ENCODE data around the gene CREB3L1.
"Not testable (repeated sequence)": the region's sequence is repeated elsewhere in the genome, so short reads cannot be mapped to it uniquely, and the experiment has no call there.

CREB3L1 gene

GRCh38 chr11:46296528-46297448, 19.3 kb downstream of the CREB3L1 start:
- no peak for DNase-seq (ENCODE audit: low spot score)

- DNase-seq (ENCODE audit: low spot score): no peak
Observed at GRCh38 chr11:46298699-46299433, 21.4 kb downstream of the CREB3L1 start.

GRCh38 chr11:46299451-46299961, 22.0 kb downstream of the CREB3L1 start:
- DNase-seq (ENCODE audit: low spot score): no peak

- DNase-seq (ENCODE audit: low spot score): no peak
Observed at GRCh38 chr11:46300270-46300669, 22.8 kb downstream of the CREB3L1 start.

- DNase-seq (ENCODE audit: low spot score): no peak
Observed at GRCh38 chr11:46302866-46303265, 25.4 kb downstream of the CREB3L1 start.

- DNase-seq (ENCODE audit: low spot score): not testable (repeated sequence)
Observed at GRCh38 chr11:46304036-46304435, 26.6 kb downstream of the CREB3L1 start.

- DNase-seq (ENCODE audit: low spot score): no peak
Observed at GRCh38 chr11:46304605-46305179, 27.2 kb downstream of the CREB3L1 start.

GRCh38 chr11:46305295-46305694, 27.8 kb downstream of the CREB3L1 start:
- DNase-seq (ENCODE audit: low spot score): no peak

- no peak for DNase-seq (ENCODE audit: low spot score)
Observed at GRCh38 chr11:46306296-46306853, 28.9 kb downstream of the CREB3L1 start.

- no peak for DNase-seq (ENCODE audit: low spot score)
Observed at GRCh38 chr11:46307369-46307768, 29.9 kb downstream of the CREB3L1 start.

- DNase-seq (ENCODE audit: low spot score): no peak
Observed at GRCh38 chr11:46307785-46308341, 30.4 kb downstream of the CREB3L1 start.

- DNase-seq (ENCODE audit: low spot score): peak; percentile 84
Observed at GRCh38 chr11:46308631-46309419, 31.4 kb downstream of the CREB3L1 start.

GRCh38 chr11:46309814-46310259, 32.4 kb downstream of the CREB3L1 start:
- no peak for DNase-seq (ENCODE audit: low spot score)

- DNase-seq (ENCODE audit: low spot score): peak; percentile 83
Observed at GRCh38 chr11:46315033-46315738, 37.7 kb downstream of the CREB3L1 start.

- DNase-seq (ENCODE audit: low spot score): no peak
Observed at GRCh38 chr11:46315783-46316563, 38.5 kb downstream of the CREB3L1 start.

GRCh38 chr11:46319074-46319453, 41.6 kb downstream of the CREB3L1 start:
- DNase-seq (ENCODE audit: low spot score): no peak

- DNase-seq (ENCODE audit: low spot score): no peak
Observed at GRCh38 chr11:46321757-46322156, 44.3 kb downstream of the CREB3L1 start.

- no peak for DNase-seq (ENCODE audit: low spot score)
Observed at GRCh38 chr11:46322759-46323158, 45.3 kb downstream of the CREB3L1 start.

- DNase-seq (ENCODE audit: low spot score): no peak
Observed at GRCh38 chr11:46326813-46327416, 49.5 kb downstream of the CREB3L1 start.

Data from D341Med (cell line).